HEK293 (cell line): Measurements from ENCODE around the gene GALNTL6.

Experiments used
- CTCF ChIA-PET: fragments of 350-600 bp; formaldehyde crosslinking; extraction: SDS; loops from one replicate; lab custom pipeline; 2021; ENCODE audit warnings: antibody characterized with exemption; lab: Yijun Ruan, JAX
- POLR2A ChIA-PET: fragments of 300-600 bp; formaldehyde crosslinking; extraction: SDS; loops from one replicate; lab custom pipeline; 2020; ENCODE audit warnings: antibody characterized with exemption, inconsistent platforms; lab: Yijun Ruan, JAX
- H3K27ac ChIP-seq: fragments of 200-500 bp; sonication (Bioruptor generic); 2 replicates; pipeline ENCODE4 v1.5.1; 2014; ENCODE audit warnings: low read depth, low read length, control low read depth, inconsistent platforms; ENCODE audit errors: extremely low read depth
- H3K36me3 ChIP-seq, 2 experiments: fragments of 200-500 bp in 1 of 2; sonication (Bioruptor generic) in 1 of 2; 1 replicate in 1 of 2; 2 replicates in 1 of 2; pipeline ENCODE4 v1.5.1; 2014 to 2017; ENCODE audit warnings: inconsistent platforms in 2 of 2, low read length in 2 of 2; ENCODE audit not compliant: control insufficient read depth in 2 of 2, insufficient read depth in 1 of 2
- H3K4me1 ChIP-seq: fragments of 200-500 bp; sonication (Bioruptor generic); 2 replicates; pipeline ENCODE4 v1.5.1; 2014; ENCODE audit warnings: mild to moderate bottlenecking, low read length, inconsistent platforms; ENCODE audit not compliant: control insufficient read depth, insufficient read depth
- H3K4me3 ChIP-seq: 2 replicates; pipeline ENCODE4 v1.5.1; 2011; ENCODE audit warnings: low read depth, mild to moderate bottlenecking, control low read depth, low read length, moderate library complexity
- H3K9me3 ChIP-seq: fragments of 200-500 bp; sonication (Bioruptor generic); 2 replicates; pipeline ENCODE4 v1.5.1; 2014; ENCODE audit warnings: low read depth, low read length, inconsistent platforms; ENCODE audit not compliant: control insufficient read depth, insufficient read depth
- KLF8 ChIP-seq: fragments of 450-650 bp; formaldehyde crosslinking; IDR thresholded peaks from 2 replicates; pipeline ENCODE4 v1.5.1; 2016; ENCODE audit warnings: missing biosample characterization, missing genetic modification characterization
- KLF9 ChIP-seq: fragments of 450-650 bp; formaldehyde crosslinking; IDR thresholded peaks from 2 replicates; pipeline ENCODE4 v1.5.1; 2016; ENCODE audit warnings: missing biosample characterization, missing genetic modification characterization, low read depth
- SALL2 ChIP-seq: fragments of 450-650 bp; formaldehyde crosslinking; IDR thresholded peaks from 2 replicates; pipeline ENCODE4 v1.5.0; 2017; ENCODE audit warnings: missing biosample characterization, mild to moderate bottlenecking, missing genetic modification characterization, borderline replicate concordance
- WT1 ChIP-seq: fragments of 450-650 bp; formaldehyde crosslinking; IDR thresholded peaks from 2 replicates; pipeline ENCODE4 v1.5.1; 2016; ENCODE audit warnings: missing biosample characterization, missing genetic modification characterization
- ZFP3 ChIP-seq: fragments of 450-650 bp; formaldehyde crosslinking; IDR thresholded peaks from 2 replicates; pipeline ENCODE4 v1.5.1; 2016; ENCODE audit warnings: low read depth, missing biosample characterization, missing genetic modification characterization
- ZNF138 ChIP-seq: fragments of 450-650 bp; formaldehyde crosslinking; IDR thresholded peaks from 2 replicates; pipeline ENCODE4 v1.5.1; 2016; ENCODE audit warnings: missing biosample characterization, missing genetic modification characterization, borderline replicate concordance
- ZNF155 ChIP-seq: fragments of 450-650 bp; formaldehyde crosslinking; IDR thresholded peaks from 2 replicates; pipeline ENCODE4 v1.5.1; 2016; ENCODE audit warnings: missing biosample characterization, missing genetic modification characterization
- ZNF292 ChIP-seq: fragments of 450-650 bp; formaldehyde crosslinking; IDR thresholded peaks from 2 replicates; pipeline ENCODE4 v1.5.1; 2016; ENCODE audit warnings: low read depth, missing biosample characterization, missing genetic modification characterization, borderline replicate concordance
- ZNF324 ChIP-seq: fragments of 450-650 bp; formaldehyde crosslinking; IDR thresholded peaks from 2 replicates; pipeline ENCODE4 v1.5.1; 2016; ENCODE audit warnings: missing biosample characterization, missing genetic modification characterization
- ZNF433 ChIP-seq: fragments of 450-650 bp; formaldehyde crosslinking; IDR thresholded peaks from 2 replicates; pipeline ENCODE4 v1.5.1; 2016; ENCODE audit warnings: missing biosample characterization, missing genetic modification characterization, low read depth
- ZNF560 ChIP-seq: fragments of 450-650 bp; formaldehyde crosslinking; IDR thresholded peaks from 2 replicates; pipeline ENCODE4 v1.5.1; 2017; ENCODE audit warnings: missing biosample characterization, missing genetic modification characterization, borderline replicate concordance
- ZNF621 ChIP-seq: fragments of 450-650 bp; formaldehyde crosslinking; IDR thresholded peaks from 2 replicates; pipeline ENCODE4 v1.5.1; 2017; ENCODE audit warnings: missing biosample characterization, missing genetic modification characterization
- ZNF792 ChIP-seq: fragments of 450-650 bp; formaldehyde crosslinking; IDR thresholded peaks from 2 replicates; pipeline ENCODE4 v1.5.1; 2016; ENCODE audit warnings: missing biosample characterization, missing genetic modification characterization
- TF ChIP-seq, protein P1 (sequence below): fragments of 450-650 bp; formaldehyde crosslinking; IDR thresholded peaks from 2 replicates; pipeline ENCODE4 v1.5.1; 2017; ENCODE audit warnings: missing biosample characterization, missing genetic modification characterization
- TF ChIP-seq, protein P2 (sequence below): fragments of 450-650 bp; formaldehyde crosslinking; IDR thresholded peaks from 2 replicates; pipeline ENCODE4 v1.5.1; 2017; ENCODE audit warnings: missing biosample characterization, missing genetic modification characterization
- TF ChIP-seq, protein P3 (sequence below): fragments of 450-650 bp; IDR thresholded peaks from 2 replicates; pipeline ENCODE4 v1.5.1; 2018; ENCODE audit warnings: missing biosample characterization, mild to moderate bottlenecking, missing genetic modification characterization
- TF ChIP-seq, protein P4 (sequence below): fragments of 450-650 bp; formaldehyde crosslinking; IDR thresholded peaks from 2 replicates; pipeline ENCODE4 v1.5.0; 2017; ENCODE audit warnings: missing biosample characterization, missing genetic modification characterization, borderline replicate concordance

GALNTL6 gene

DNA sequence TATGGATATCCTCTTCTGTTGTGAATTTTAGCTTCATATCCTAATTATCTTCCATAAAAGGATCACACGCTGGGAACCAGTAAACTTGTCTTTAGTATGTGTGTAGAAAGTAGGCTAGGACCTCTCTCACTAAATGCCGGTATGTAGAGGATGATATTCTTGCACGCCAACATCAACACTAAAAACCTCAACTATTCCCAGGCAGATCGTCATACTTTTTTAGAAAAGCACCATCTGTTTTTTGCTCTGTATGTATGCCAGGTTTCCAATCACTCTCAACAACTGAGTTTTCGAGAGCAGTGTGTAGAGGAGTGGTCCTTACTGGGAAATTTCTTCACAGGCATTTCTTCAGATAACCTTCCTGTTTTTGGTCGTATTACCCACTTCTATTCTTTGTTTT lies 283.6 kb downstream of the GALNTL6 start (continued):
- TF ChIP-seq, protein P1, sequence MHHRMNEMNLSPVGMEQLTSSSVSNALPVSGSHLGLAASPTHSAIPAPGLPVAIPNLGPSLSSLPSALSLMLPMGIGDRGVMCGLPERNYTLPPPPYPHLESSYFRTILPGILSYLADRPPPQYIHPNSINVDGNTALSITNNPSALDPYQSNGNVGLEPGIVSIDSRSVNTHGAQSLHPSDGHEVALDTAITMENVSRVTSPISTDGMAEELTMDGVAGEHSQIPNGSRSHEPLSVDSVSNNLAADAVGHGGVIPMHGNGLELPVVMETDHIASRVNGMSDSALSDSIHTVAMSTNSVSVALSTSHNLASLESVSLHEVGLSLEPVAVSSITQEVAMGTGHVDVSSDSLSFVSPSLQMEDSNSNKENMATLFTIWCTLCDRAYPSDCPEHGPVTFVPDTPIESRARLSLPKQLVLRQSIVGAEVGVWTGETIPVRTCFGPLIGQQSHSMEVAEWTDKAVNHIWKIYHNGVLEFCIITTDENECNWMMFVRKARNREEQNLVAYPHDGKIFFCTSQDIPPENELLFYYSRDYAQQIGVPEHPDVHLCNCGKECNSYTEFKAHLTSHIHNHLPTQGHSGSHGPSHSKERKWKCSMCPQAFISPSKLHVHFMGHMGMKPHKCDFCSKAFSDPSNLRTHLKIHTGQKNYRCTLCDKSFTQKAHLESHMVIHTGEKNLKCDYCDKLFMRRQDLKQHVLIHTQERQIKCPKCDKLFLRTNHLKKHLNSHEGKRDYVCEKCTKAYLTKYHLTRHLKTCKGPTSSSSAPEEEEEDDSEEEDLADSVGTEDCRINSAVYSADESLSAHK = no peak
- no peak for TF ChIP-seq KLF8 (tag by site-specific recombination)
- TF ChIP-seq, protein P2, sequence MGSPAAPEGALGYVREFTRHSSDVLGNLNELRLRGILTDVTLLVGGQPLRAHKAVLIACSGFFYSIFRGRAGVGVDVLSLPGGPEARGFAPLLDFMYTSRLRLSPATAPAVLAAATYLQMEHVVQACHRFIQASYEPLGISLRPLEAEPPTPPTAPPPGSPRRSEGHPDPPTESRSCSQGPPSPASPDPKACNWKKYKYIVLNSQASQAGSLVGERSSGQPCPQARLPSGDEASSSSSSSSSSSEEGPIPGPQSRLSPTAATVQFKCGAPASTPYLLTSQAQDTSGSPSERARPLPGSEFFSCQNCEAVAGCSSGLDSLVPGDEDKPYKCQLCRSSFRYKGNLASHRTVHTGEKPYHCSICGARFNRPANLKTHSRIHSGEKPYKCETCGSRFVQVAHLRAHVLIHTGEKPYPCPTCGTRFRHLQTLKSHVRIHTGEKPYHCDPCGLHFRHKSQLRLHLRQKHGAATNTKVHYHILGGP = no peak

DNA sequence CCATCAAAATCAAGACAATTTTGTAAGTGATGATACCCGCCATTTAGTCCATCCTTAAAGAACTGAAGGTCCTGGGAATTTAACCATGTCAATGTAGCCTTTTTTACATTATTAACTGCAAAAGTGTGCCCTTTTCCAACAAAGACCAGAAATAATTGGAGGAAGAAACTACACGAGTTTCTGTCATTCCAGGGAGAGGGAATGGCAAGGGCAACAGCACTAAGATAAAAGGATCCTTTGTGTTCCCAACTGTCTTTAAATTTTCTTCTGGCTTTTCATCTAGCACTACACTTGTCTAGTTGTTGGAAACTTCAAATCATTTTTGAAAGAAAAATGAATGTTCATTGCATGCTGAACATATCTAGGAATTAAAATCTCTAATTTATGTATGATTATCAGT lies 286.2 kb downstream of the GALNTL6 start:
- Histone ChIP-seq H3K4me3 (no peak overlapping the region), H3K9me3 (no peaks in the 10 kb centered on the region), H3K4me1 (no peaks in the 10 kb centered on the region), H3K27ac (no peak overlapping the region), H3K36me3 (no peaks in the 10 kb centered on the region)
- POLR2A ChIA-PET = no interaction called here
- CTCF ChIA-PET = no interaction called here
- TF ChIP-seq, protein P1 = no peak
- TF ChIP-seq ZNF324 (no peak), SALL2 (tag by site-specific recombination) (no peak), ZNF292 (tag by site-specific recombination) (no peak), ZFP3 (tag by site-specific recombination) (no peak), ZNF621 (tag by site-specific recombination) (no peak), ZNF792 (tag by site-specific recombination) (no peak), ZNF155 (tag by site-specific recombination) (no peak), ZNF433 (tag by site-specific recombination) (no peak), WT1 (tag by site-specific recombination) (no peak), KLF9 (no peak), ZNF560 (no peak), ZNF138 (no peak)
- TF ChIP-seq, protein P3, sequence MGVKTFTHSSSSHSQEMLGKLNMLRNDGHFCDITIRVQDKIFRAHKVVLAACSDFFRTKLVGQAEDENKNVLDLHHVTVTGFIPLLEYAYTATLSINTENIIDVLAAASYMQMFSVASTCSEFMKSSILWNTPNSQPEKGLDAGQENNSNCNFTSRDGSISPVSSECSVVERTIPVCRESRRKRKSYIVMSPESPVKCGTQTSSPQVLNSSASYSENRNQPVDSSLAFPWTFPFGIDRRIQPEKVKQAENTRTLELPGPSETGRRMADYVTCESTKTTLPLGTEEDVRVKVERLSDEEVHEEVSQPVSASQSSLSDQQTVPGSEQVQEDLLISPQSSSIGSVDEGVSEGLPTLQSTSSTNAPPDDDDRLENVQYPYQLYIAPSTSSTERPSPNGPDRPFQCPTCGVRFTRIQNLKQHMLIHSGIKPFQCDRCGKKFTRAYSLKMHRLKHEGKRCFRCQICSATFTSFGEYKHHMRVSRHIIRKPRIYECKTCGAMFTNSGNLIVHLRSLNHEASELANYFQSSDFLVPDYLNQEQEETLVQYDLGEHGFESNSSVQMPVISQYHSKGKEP (tag by site-specific recombination) = no peak
- TF ChIP-seq, protein P4, sequence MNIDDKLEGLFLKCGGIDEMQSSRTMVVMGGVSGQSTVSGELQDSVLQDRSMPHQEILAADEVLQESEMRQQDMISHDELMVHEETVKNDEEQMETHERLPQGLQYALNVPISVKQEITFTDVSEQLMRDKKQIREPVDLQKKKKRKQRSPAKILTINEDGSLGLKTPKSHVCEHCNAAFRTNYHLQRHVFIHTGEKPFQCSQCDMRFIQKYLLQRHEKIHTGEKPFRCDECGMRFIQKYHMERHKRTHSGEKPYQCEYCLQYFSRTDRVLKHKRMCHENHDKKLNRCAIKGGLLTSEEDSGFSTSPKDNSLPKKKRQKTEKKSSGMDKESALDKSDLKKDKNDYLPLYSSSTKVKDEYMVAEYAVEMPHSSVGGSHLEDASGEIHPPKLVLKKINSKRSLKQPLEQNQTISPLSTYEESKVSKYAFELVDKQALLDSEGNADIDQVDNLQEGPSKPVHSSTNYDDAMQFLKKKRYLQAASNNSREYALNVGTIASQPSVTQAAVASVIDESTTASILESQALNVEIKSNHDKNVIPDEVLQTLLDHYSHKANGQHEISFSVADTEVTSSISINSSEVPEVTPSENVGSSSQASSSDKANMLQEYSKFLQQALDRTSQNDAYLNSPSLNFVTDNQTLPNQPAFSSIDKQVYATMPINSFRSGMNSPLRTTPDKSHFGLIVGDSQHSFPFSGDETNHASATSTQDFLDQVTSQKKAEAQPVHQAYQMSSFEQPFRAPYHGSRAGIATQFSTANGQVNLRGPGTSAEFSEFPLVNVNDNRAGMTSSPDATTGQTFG (tag by site-specific recombination) = no peak
